ENCODE data around the gene CDX2.

DNA sequence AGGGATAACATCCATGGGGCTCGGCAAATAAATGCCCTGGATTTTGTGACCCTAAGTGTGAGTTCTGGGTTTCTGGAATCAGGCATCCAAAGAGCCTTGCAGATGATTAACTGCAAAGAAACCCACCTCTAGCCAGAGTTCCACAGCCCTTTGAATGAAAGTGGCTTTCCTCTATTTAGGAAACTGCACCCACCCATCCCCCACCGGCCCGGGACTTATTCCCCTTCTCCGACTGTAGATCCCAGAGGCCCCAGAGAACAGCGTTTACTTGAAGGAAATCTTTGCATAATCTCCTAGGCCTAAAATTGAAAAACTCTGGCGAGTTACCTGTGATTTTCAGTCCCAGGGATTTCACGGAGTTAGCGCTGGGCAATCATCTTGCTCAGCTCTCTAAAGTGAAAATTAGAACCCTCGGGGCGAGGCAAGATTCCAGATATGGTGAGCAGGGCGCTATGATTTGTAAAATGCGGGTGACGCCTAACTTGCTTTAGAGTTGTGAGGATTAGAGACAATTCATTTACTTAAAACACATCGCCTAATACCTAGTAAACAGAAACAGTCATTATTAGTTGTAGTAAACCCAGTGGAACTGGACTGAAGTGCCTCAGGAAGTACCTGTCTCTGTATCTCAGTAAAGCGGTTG lies 10.0 kb upstream of the CDX2 start:
- TF ChIP-seq, protein P1, sequence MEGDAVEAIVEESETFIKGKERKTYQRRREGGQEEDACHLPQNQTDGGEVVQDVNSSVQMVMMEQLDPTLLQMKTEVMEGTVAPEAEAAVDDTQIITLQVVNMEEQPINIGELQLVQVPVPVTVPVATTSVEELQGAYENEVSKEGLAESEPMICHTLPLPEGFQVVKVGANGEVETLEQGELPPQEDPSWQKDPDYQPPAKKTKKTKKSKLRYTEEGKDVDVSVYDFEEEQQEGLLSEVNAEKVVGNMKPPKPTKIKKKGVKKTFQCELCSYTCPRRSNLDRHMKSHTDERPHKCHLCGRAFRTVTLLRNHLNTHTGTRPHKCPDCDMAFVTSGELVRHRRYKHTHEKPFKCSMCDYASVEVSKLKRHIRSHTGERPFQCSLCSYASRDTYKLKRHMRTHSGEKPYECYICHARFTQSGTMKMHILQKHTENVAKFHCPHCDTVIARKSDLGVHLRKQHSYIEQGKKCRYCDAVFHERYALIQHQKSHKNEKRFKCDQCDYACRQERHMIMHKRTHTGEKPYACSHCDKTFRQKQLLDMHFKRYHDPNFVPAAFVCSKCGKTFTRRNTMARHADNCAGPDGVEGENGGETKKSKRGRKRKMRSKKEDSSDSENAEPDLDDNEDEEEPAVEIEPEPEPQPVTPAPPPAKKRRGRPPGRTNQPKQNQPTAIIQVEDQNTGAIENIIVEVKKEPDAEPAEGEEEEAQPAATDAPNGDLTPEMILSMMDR (IDR thresholded peaks at IDR 0.05) = no peak
- no peak for TF ChIP-seq EZH2 (IDR thresholded peaks at IDR 0.05; ENCODE audit: borderline replicate concordance, insufficient read depth, low read depth, low read length, poor library complexity, severe bottlenecking)

All from B cell (primary cell).